Bronchial epithelial cell (primary cell): ENCODE data around the gene DHRS2. TPM values are rescaled to one million over a fixed set of nuclear protein-coding genes. Genes with fewer than 3 reads are reported as not detected.

Experiments used
- DNase-seq: peaks from one replicate; pipeline ENCODE4 v3.0.0-alpha.2; 2010; ENCODE audit warnings: low read depth
- FAIRE-seq: peaks from 2 replicates; lab custom pipeline; 2011; peaks lifted over from hg19 to GRCh38; lab: Jason Lieb, UNC
- H3K27me3 ChIP-seq: 2 replicates; pipeline ENCODE4 v1.5.1; 2011; ENCODE audit warnings: low read length; ENCODE audit not compliant: control insufficient read depth, insufficient read depth
- H3K36me3 ChIP-seq: 2 replicates; pipeline ENCODE4 v1.5.1; 2011; ENCODE audit warnings: low read length; ENCODE audit not compliant: control insufficient read depth, insufficient read depth
- H3K4me3 ChIP-seq: 2 replicates; pipeline ENCODE4 v1.5.1; 2011; ENCODE audit warnings: mild to moderate bottlenecking, low read depth, low read length, control low read depth
- total RNA-seq: library from RNA; depleted of rRNA; stranded (reverse); fragments of >200 nt; gene quantifications from 2 replicates; pipeline ENCODE4 v1.2.1, GENCODE V29; 2014
- TF ChIP-seq, protein P1 (sequence below): IDR thresholded peaks from 2 replicates; pipeline ENCODE4 v1.5.1; 2011; ENCODE audit warnings: mild to moderate bottlenecking, moderate library complexity, low read length, control low read depth, inconsistent platforms; ENCODE audit not compliant: insufficient read depth, severe bottlenecking

Gene DHRS2
- total RNA-seq, 1 donor from 2014 or later: not detected

DNA sequence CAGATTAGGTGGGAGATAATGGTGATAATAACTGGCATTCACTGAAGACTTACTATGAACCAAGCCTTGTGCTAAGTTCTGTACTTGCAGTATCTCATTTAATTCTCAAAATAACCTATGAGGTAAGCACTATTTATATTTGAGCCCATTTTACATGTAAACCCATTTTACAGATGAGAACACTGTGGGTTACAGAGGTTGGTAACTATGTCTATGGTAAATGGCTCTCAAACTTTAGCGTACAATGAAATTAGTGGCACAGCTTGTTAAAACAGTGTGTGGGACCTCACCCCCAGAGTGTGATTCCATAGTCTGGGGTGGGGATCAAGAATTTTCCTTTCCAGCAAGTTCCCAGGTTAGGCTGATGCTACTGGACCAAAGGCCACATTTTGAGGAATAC lies 35.4 kb upstream of the DHRS2 start:
- FAIRE-seq: no peak
- DNase-seq: no peak
- TF ChIP-seq, protein P1, sequence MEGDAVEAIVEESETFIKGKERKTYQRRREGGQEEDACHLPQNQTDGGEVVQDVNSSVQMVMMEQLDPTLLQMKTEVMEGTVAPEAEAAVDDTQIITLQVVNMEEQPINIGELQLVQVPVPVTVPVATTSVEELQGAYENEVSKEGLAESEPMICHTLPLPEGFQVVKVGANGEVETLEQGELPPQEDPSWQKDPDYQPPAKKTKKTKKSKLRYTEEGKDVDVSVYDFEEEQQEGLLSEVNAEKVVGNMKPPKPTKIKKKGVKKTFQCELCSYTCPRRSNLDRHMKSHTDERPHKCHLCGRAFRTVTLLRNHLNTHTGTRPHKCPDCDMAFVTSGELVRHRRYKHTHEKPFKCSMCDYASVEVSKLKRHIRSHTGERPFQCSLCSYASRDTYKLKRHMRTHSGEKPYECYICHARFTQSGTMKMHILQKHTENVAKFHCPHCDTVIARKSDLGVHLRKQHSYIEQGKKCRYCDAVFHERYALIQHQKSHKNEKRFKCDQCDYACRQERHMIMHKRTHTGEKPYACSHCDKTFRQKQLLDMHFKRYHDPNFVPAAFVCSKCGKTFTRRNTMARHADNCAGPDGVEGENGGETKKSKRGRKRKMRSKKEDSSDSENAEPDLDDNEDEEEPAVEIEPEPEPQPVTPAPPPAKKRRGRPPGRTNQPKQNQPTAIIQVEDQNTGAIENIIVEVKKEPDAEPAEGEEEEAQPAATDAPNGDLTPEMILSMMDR: no peak

DNA sequence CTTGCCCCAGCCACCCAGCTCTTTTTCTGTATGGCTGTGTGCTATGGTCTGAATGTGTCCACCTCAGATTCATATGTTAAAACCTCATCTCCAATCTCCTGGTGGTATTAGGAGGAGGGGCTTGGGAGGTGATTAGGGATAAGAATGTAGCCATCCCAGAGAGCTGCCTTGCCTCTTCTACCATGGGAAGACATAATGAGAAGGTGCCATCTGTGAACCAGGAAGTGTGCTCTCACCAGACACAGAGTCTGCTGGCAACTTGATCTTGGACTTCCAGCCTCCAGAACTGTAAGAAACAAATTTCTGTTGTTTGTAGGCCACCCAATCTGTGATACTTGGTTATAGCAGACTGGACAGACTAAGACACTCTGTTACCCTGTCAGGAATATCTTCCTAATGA lies 34.7 kb upstream of the DHRS2 start:
- no peak for DNase-seq
- TF ChIP-seq, protein P1: no peak
- Histone ChIP-seq H3K27me3 (no peaks in the 10 kb centered on the region), H3K4me3 (no peak overlapping the region), H3K36me3 (no peaks in the 10 kb centered on the region)
- no peak for FAIRE-seq

More for the DNA sequence above, 35.4 kb upstream of the DHRS2 start:
- no peaks in the 10 kb centered on the region for H3K36me3 ChIP-seq
- H3K4me3 ChIP-seq: no peak overlapping the region
- no peaks in the 10 kb centered on the region for H3K27me3 ChIP-seq

DNA sequence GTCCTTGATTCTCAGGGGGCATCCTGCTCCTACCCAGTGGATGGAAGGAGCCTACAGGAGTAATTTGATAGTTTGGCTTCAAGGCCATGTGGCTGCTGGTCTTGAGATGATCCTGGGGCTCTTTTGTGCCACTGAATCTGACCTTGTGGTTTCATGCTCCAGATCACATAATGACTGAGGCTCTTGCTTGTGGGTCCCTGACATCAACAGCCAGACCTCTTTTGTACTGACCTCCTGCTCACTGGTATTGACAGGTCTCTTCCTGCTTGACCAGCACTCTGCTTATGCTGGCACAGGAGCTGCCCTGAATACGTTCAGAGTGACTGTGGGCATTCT lies 34.4 kb upstream of the DHRS2 start:
- no peaks in the 10 kb centered on the region for H3K36me3 ChIP-seq
- FAIRE-seq (no peak), DNase-seq (no peak)
- TF ChIP-seq, protein P1: no peak
- no peaks in the 10 kb centered on the region for H3K27me3 ChIP-seq
- no peak overlapping the region for H3K4me3 ChIP-seq

DNA sequence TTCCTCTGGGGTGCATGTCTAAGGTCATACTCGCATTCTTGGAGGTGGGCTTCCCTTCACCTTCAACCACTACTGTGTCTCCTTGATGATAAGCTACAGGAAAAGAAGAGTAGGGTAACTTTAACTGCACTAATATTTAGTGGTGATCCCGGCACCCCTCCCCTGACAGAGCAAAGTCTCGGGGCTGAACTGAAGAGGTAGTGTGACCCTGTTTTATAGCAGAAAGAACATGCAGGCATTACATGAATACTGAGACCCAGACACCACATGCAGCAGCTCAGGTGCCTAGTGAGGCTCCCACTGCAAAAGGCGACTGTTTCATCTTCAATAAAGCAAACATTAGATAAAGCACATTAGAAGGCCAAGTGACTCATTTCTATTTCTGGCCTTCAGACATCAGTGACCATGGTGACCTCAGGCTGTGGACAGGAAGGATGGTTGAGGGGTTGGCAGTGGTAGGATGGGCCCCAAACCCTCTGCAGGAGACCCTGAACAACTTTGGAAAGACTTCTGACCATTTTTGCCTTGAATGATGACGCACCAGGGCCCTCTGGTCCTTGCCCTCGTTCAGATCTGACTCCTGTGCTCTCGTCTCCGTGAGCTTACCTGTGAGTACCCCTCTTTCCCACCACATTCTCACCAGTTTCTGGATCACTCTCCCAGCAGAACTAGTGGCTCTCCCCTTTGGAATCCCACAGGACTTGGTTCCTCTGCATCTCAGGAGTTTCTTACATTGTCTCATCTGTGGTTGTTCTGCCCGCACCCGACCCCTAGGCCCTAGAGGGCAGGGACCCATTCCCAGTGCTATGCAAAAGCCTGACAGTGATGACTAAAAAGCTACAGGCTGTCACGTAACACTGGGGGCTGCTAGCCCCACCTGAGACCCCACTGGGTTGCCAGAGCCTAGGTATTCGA lies 33.7 kb upstream of the DHRS2 start:
- Histone ChIP-seq H3K36me3 (no peaks in the 10 kb centered on the region), H3K4me3 (no peak overlapping the region), H3K27me3 (no peaks in the 10 kb centered on the region)
- FAIRE-seq: no peak
- TF ChIP-seq, protein P1: no peak
- no peak for DNase-seq

DNA sequence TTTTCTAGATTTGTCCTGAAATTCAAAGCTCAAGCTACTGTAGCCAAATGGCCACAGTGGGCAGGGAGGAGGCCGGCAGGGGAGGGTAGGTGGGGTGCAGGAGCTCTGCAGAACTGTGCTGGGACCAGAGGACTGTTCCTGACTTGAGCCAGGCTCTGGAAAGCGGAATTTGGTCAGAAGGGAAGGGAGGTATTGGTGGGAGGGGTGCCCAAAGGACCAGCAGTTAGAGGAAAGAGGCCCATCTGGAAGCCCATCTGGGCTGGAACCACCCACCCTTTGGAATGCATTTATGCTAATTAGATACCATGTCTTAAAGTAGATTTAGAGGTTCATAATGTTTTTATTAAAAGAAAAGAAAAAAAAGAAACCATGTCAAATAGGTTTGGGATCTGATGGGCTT lies 33.1 kb upstream of the DHRS2 start:
- Histone ChIP-seq H3K36me3 (no peaks in the 10 kb centered on the region), H3K4me3 (no peak overlapping the region), H3K27me3 (no peaks in the 10 kb centered on the region)
- FAIRE-seq: no peak
- TF ChIP-seq, protein P1: no peak
- no peak for DNase-seq
